HEK293T (cell line): ENCODE results near the gene HBZ.
"Not testable (repeated sequence)": the region's sequence is repeated elsewhere in the genome, so short reads cannot be mapped to it uniquely, and the experiment has no call there.

ENCODE experiments used
- CTCF ChIA-PET: fragments of 350-600 bp; formaldehyde crosslinking; extraction: SDS; loops from one replicate; lab custom pipeline; 2021; ENCODE audit warnings: antibody characterized with exemption, inconsistent platforms; lab: Yijun Ruan, JAX
- POLR2A ChIA-PET: fragments of 350-600 bp; formaldehyde crosslinking; extraction: SDS; loops from one replicate; lab custom pipeline; 2020; ENCODE audit warnings: antibody characterized with exemption, inconsistent platforms; lab: Yijun Ruan, JAX
- DNase-seq: peaks from one replicate; pipeline ENCODE4 v3.0.0; 2012; ENCODE audit warnings: mixed read lengths; ENCODE audit errors: extremely low spot score
- ARNT ChIP-seq: fragments of 450-650 bp; IDR thresholded peaks from 2 replicates; pipeline ENCODE4 v1.6.1; 2017; ENCODE audit warnings: mild to moderate bottlenecking
- BHLHE40 ChIP-seq: fragments of 450-650 bp; IDR thresholded peaks from 2 replicates; pipeline ENCODE4 v1.6.1; 2016; ENCODE audit warnings: mild to moderate bottlenecking, moderate library complexity, borderline replicate concordance
- CTBP1 ChIP-seq: fragments of 450-650 bp; IDR thresholded peaks from 2 replicates; pipeline ENCODE4 v1.6.1; 2016; ENCODE audit warnings: borderline replicate concordance
- ELF4 ChIP-seq: fragments of 450-650 bp; IDR thresholded peaks from 2 replicates; pipeline ENCODE4 v1.6.1; 2017; ENCODE audit warnings: antibody characterized with exemption
- FOXA1 ChIP-seq: fragments of 450-650 bp; IDR thresholded peaks from 2 replicates; pipeline ENCODE4 v1.6.1; 2016; ENCODE audit warnings: mild to moderate bottlenecking
- FOXK2 ChIP-seq: fragments of 450-650 bp; IDR thresholded peaks from 2 replicates; pipeline ENCODE4 v1.6.1; 2016; ENCODE audit warnings: mild to moderate bottlenecking
- FOXM1 ChIP-seq: fragments of 450-650 bp; IDR thresholded peaks from 2 replicates; pipeline ENCODE4 v1.6.1; 2017; ENCODE audit warnings: mild to moderate bottlenecking, borderline replicate concordance
- HDGF ChIP-seq: fragments of 450-650 bp; IDR thresholded peaks from 2 replicates; pipeline ENCODE4 v1.6.1; 2017; ENCODE audit warnings: antibody characterized with exemption, borderline replicate concordance
- L3MBTL2 ChIP-seq: fragments of 450-650 bp; conservative IDR thresholded peaks from 2 replicates; pipeline ENCODE4 v1.6.1; 2016; ENCODE audit warnings: mild to moderate bottlenecking
- LEF1 ChIP-seq: fragments of 450-650 bp; IDR thresholded peaks from 2 replicates; pipeline ENCODE4 v1.6.1; 2017; ENCODE audit warnings: mild to moderate bottlenecking, borderline replicate concordance
- NFRKB ChIP-seq: fragments of 450-650 bp; IDR thresholded peaks from 2 replicates; pipeline ENCODE4 v1.6.1; 2016; ENCODE audit warnings: mild to moderate bottlenecking, moderate library complexity
- PKNOX1 ChIP-seq: fragments of 450-650 bp; IDR thresholded peaks from 2 replicates; pipeline ENCODE4 v1.6.1; 2016
- SP1 ChIP-seq: fragments of 450-650 bp; IDR thresholded peaks from 2 replicates; pipeline ENCODE4 v1.6.1; 2017
- TARDBP ChIP-seq: fragments of 450-650 bp; IDR thresholded peaks from 2 replicates; pipeline ENCODE4 v1.6.1; 2016
- ZNF384 ChIP-seq: fragments of 450-650 bp; IDR thresholded peaks from 2 replicates; pipeline ENCODE4 v1.6.1; 2016

HBZ gene

GRCh38 chr16:154217-155030 lies 2.0 kb downstream of the HBZ start:
- TF ChIP-seq FOXM1 = no peak
- peak; percentile 75 for TF ChIP-seq L3MBTL2
- no peak for TF ChIP-seq FOXA1
- no peak for TF ChIP-seq FOXK2
- ChIA-PET POLR2A (no interaction called here), CTCF (no interaction called here)
- DNase-seq = peak; percentile 40

GRCh38 chr16:155031-155398 lies 2.6 kb downstream of the HBZ start:
- ChIA-PET CTCF (interaction anchor here (1.2 kb wide), 1 partner anchor 23 kb away, joined by 4 read pairs; no protein-coding TSS in a partner anchor), POLR2A (no interaction called here)
- no peak for DNase-seq
- no peak for TF ChIP-seq NFRKB
- no peak for TF ChIP-seq ZNF384

- no peak for TF ChIP-seq ARNT
- TF ChIP-seq FOXM1 = no peak
- TF ChIP-seq CTBP1 = no peak
- no peak for TF ChIP-seq FOXK2
- TF ChIP-seq NFRKB = no peak
- no peak for TF ChIP-seq PKNOX1
- no peak for TF ChIP-seq TARDBP
- no peak for TF ChIP-seq ZNF384
- TF ChIP-seq SP1 = no peak
- TF ChIP-seq ELF4 = no peak
- TF ChIP-seq FOXA1 = no peak
- no peak for TF ChIP-seq HDGF
- ChIA-PET POLR2A (interaction anchor here (1.2 kb wide), 1 partner anchor 12 kb away, joined by 3 read pairs; no protein-coding TSS in a partner anchor), CTCF (interaction anchor here (0.6 kb wide), 1 partner anchor 52 kb away, joined by 4 read pairs; no protein-coding TSS in a partner anchor)
- no peak for DNase-seq
Measured at GRCh38 chr16:159136-159849, 6.8 kb downstream of the HBZ start.

GRCh38 chr16:160242-160641 lies 7.8 kb downstream of the HBZ start:
- POLR2A ChIA-PET, DNase-seq, CTCF ChIA-PET: not testable (repeated sequence)

- TF ChIP-seq L3MBTL2 = no peak
- TF ChIP-seq FOXA1 = no peak
- TF ChIP-seq FOXM1 = no peak
- DNase-seq = no peak
- CTCF ChIA-PET = no interaction called here
- POLR2A ChIA-PET = interaction anchor here (1.1 kb wide), 1 partner anchor 10 kb away, joined by 5 read pairs; no protein-coding TSS in a partner anchor
Measured at GRCh38 chr16:160691-161190, 8.3 kb downstream of the HBZ start.

GRCh38 chr16:162271-162991 lies 10.0 kb downstream of the HBZ start:
- DNase-seq = no peak
- POLR2A ChIA-PET = no interaction called here
- TF ChIP-seq LEF1 (no peak), FOXK2 (no peak), FOXM1 (no peak), FOXA1 (no peak), BHLHE40 (no peak), SP1 (no peak)
- CTCF ChIA-PET = interaction anchor here (0.6 kb wide), 1 partner anchor 47 kb away, joined by 3 read pairs; no protein-coding TSS in a partner anchor

- POLR2A ChIA-PET, DNase-seq: not testable (repeated sequence)
- CTCF ChIA-PET = interaction anchor here (0.6 kb wide), 1 partner anchor 48 kb away, joined by 3 read pairs; no protein-coding TSS in a partner anchor
Measured at GRCh38 chr16:163139-163538, 10.7 kb downstream of the HBZ start.

- POLR2A ChIA-PET, DNase-seq, CTCF ChIA-PET: not testable (repeated sequence)
Measured at GRCh38 chr16:163696-164095, 11.3 kb downstream of the HBZ start.

GRCh38 chr16:164134-164823 lies 11.8 kb downstream of the HBZ start:
- POLR2A ChIA-PET, CTCF ChIA-PET: not testable (repeated sequence)

More at GRCh38 chr16:164134-164823, 11.8 kb downstream of the HBZ start:
- DNase-seq = not testable (repeated sequence)
